HG03280 (cell line): ENCODE results near the gene RCE1.
"Not testable (repeated sequence)": the region's sequence is repeated elsewhere in the genome, so short reads cannot be mapped to it uniquely, and the experiment has no call there.

Source experiments
- ATAC-seq: cut with Tn5 transposase; IDR thresholded peaks from one replicate; pipeline ENCODE4 v1.9.1; 2021; ENCODE audit warnings: mild to moderate bottlenecking, moderate library complexity; ENCODE audit not compliant: unreplicated experiment

RCE1 gene, protein sequence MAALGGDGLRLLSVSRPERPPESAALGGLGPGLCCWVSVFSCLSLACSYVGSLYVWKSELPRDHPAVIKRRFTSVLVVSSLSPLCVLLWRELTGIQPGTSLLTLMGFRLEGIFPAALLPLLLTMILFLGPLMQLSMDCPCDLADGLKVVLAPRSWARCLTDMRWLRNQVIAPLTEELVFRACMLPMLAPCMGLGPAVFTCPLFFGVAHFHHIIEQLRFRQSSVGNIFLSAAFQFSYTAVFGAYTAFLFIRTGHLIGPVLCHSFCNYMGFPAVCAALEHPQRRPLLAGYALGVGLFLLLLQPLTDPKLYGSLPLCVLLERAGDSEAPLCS

DNA sequence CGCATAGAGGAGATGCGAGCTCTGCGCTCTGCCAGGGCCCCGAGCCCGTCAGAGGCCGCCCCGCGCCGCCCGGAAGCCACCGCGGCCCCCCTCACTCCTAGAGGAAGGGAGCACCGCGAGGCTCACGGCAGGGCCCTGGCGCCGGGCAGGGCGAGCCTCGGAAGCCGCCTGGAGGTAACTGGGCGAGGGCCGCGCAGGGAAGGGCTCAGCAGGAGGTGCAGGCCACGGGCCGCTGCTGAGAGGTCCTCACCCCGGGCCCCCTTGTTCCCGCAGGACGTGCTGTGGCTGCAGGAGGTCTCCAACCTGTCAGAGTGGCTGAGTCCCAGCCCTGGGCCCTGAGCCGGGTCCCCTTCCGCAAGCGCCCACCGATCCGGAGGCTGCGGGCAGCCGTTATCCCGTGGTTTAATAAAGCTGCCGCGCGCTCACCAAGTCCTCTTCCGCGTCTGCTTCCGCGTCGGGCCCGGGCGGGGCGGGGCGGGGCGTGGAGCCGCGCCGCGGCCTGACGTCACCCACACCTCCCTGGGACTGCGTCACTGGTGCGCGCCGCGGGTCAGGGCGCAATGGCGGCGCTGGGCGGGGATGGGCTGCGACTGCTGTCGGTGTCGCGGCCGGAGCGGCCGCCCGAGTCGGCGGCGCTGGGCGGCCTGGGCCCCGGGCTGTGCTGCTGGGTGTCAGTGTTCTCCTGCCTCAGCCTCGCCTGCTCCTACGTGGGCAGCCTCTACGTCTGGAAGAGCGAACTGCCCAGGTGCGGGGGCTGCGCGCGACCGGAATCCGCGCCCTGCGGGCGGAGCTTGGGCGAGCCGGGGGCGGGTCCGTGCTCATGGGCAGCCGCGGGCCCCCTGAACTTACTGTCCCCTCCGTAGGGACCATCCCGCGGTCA, at the start of gene RCE1:
Gene RCE1 (plus strand): TSS at position 546 of the 880 bp plus-strand sequence. CDS start 15 bp downstream, at position 561.
- peak; percentile 88 for ATAC-seq

DNA sequence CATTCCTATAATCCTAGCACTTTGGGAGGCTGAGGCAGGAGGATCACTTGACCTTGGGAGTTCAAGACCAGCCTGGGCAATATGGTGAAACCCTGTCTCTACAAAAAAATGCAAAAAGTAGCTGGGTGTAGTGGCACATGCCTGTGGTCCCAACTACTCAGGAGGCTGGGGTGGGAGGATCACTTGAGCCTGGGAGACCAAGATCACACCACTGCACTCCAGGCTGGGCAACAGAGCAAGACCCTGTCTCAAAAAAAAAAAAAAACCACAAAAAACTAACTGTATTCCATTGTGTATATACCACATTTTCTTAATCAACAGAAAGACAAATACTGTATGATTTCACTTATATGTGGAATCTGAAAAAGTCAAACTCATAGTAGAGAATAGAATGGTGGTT, 43.4 kb upstream of the RCE1 start:
- not testable (repeated sequence) for ATAC-seq

DNA sequence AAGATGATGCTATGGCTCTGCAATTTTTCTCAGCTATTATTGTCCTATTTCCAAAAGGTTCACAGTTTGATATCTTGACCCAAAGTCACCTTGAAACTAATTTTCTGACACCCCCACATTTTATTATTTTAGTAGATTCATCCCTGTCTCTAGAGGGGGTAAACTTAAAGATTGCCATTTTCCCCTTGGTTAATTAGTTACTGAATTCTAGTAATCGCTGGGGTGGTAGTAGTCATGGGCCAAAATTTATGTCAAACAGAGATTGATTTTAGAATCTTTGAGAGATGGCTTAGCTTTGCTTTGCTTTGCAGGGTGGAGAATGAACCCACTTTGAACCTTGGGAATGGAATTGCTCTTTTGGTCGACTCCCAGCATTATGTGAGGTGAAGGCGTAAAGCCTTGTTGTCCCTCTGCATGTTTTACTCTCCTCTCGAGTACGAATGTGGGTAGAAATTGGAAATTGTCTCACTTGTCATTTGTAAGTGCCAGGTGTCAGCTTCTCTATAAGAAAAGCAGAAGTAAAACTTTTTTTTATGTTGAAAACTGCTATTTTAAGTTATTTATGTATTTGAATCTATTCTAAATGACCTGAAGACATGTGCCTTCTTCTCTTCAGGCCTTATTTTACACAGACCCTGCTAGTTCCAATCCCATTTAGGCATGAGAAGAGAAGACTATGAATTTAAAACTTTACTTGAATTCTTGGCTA, 42.4 kb upstream of the RCE1 start:
- ATAC-seq: no peak

DNA sequence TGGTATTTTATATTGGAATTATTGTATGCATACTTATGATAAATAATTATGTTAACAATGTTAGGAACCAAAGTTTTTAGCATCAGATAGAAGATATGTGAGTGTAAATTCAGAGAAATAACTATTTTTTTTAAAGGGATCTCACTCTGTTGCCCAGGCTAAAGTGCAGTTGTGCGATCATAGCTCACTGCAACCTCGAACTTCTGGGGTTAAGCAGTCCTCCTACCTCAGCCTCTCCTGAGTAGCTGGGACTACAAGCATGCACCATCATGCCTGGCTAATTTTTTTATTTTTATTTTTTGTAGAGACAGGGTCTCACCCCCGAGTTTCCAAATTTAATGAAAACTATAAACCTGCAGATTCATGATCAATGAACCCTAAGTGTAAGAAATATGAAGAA, 33.6 kb upstream of the RCE1 start:
- ATAC-seq: no peak

DNA sequence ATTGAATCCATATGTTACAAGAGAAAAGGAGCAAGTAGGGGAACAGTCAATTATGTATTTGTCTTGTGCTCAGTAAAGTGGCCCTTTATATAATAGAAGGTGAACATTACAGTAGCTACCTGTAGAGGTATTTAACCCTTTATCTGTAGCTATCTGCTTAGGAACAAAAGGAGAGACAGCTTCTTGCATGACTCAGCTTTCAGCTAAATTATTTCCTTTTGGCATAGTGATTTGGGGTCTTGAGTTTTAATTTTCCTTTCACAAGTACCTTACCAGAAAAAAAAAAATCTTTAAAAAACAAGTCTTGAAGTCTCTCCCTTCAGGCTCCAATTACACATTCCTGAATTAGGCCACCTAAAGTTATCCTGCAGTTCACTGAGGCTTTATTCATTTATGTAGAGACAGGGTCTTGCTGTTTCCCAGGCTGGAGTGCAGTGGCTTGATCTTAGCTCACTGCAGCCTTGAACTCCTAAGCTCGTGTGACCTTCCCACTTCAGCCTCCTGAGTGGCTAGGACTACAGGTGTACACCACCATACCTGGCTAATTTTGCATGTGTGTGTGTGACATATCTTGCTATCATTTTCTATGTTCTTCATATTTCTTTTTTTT, 32.6 kb upstream of the RCE1 start:
- no peak for ATAC-seq

DNA sequence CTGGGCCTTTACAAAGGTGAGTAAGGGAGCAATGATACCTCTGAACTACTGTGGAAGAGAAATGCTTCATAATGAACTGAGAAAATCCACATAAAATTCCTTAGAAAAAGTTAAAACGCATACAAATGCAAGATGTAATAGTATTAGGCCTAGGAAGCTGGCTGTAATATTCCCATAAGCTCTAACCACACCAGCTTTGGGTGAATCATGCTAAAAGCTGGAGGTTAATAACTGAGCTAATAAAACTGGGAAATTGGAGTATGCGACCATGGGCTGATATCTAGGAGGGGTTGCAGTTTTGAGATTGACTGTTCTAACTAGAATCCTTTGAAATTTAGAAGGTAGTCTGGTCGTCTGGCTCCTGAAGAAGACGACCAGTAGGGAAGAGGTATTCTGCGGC, 28.6 kb upstream of the RCE1 start:
- no peak for ATAC-seq

DNA sequence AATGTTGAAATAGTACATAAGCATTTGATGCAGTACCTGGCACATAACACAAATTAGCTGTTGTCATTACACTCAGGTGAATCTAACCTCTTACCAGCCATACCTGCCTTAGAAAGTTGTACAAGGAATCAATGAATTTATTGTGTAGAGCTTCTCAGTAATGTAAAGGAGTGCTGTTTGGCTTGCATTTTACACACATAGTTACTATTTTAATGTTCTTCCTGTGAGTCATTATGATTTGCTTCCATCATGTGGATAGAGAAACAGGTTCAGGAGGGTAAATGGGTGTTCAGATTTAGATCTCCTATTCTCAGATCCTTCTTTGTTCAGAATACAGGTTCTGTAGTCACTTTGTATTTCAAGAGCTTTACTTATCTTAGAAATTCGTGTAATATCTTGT, 27.6 kb upstream of the RCE1 start:
- ATAC-seq: no peak

DNA sequence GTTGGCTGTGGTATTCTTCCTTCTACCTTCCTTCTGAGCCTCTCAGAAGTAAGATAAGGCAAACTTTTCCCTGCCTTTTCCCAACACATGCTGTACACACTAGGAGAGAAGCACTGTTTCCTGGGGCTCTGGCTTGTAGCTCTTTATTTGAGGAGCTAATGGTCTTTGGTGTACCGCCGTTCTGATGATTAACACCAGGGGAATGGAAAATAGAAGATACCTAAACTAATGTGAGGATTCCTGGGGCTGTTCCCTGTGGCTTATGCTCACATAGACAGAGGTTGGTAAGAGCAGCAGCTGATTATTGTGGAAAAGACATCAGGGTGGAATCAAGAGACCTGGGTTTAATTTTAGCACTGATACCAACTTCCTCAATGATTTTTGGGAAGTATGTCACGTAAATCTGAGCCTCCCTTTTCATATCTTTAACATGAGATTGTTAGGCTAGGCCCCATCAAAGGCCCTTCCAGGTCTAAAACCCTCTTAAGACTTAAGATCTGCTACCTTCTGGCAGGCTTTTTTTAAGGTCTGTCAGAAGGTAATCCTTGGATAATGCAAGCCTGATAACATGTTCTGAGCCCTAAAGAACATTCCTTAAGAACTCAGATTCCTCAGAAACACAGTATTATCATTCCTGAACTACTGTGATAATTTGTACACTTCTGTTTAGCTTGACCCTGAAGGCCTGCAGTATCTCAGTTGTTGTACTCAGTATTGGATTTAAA, 24.8 kb upstream of the RCE1 start:
- ATAC-seq: no peak

DNA sequence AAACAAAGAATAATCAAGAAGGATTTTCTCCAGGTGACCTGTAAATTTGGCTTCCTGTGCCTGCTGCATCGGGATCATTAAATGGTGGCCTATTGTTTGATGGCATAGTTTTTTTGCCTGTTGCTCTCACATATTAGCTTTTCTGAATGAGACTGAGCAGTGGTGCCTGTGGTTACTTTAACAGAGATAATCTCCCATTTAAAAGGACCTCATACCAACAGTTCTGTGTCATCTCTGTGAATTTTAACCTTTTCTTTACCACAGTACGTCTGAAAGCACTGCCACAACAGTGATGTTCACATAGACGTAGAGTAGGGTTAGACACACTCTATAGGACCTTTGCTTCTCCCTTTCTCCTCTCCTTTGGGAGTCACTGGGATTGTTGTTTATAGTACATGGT, 22.9 kb upstream of the RCE1 start:
- no peak for ATAC-seq

DNA sequence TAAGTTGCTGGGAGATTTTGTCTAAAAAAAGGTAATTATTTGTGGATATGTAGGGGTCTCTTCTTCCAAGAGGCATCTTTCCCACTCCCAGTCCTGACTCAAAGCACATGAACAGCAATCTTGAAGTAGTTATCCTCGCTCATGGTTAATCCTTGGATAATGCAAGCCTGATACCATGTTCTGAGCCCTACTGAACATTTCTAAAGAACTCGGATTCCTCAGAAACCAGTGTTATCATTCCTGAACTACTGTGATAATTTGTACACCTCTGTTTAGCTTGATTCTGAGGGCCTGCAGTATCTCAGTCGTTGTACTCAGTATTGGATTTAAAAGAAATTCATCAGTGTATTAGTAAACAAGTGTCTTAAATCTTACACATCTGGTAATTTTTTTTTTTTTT, 22.3 kb upstream of the RCE1 start:
- no peak for ATAC-seq

DNA sequence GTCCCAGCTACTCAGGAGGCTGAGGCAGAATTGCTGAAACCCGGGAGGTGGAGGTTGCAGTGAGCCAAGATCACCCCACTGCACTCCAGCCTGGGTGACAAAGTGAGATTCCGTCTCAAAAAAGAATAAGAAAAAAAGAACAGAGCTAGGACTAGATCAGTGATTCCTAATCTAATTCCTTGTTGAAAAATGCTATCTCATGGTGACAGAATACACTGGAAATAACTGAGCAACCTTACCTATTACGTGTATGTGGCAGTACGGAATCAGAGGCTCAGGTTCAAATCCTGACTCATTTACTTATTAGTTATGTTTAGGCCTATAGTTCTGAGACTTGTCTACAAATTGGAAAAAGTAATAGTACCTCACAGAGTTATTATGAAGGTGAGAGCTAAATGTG, 19.5 kb upstream of the RCE1 start:
- ATAC-seq: no peak

DNA sequence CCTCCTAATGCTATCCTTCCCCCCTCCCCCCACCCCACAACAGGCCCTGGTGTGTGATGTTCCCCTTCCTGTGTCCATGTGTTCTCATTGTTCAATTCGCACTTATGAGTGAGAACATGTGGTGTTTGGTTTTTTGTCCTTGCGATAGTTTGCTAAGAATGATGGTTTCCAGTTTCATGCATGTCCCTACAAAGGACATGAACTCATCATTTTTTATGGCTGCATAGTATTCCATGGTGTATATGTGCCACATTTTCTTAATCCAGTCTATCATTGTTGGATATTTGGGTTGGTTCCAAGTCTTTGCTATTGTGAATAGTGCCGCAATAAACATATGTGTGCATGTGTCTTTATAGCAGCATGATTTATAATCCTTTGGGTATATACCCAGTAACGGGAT, 18.7 kb upstream of the RCE1 start:
- not testable (repeated sequence) for ATAC-seq

DNA sequence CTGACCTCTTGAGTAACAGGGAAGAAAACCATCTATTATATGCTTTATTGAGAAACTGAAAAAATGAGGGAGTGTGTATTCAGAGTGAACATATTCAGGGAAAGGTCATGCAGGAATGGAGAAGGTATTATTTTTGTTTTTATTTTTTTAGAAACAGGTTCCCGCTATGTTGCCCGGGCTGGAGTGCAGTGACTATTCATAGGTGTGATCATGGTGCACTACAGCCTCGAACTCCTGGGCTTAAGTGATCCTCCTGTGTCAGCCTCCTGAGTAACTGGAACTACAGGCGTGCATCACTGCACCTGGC, 8.7 kb upstream of the RCE1 start:
- ATAC-seq: no peak

DNA sequence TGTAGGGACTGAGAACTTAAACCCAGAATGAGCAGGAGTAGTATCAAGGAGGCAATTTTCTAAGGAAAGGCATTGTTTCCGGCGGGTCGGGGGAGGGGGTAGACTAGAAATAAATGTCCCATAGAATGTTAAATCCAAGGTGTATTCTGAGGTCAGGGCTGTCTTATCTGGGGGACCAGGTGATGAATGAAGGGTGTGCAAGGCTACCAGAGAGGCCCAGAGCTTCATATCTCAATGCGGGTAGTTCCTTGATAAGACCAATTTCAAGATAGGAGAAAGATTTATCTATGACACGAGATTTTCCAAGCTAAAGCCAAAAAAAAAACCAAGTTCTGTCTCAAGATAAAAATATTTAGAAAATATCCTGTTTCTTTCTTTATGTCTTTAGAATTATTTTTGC, 8.3 kb upstream of the RCE1 start:
- no peak for ATAC-seq

DNA sequence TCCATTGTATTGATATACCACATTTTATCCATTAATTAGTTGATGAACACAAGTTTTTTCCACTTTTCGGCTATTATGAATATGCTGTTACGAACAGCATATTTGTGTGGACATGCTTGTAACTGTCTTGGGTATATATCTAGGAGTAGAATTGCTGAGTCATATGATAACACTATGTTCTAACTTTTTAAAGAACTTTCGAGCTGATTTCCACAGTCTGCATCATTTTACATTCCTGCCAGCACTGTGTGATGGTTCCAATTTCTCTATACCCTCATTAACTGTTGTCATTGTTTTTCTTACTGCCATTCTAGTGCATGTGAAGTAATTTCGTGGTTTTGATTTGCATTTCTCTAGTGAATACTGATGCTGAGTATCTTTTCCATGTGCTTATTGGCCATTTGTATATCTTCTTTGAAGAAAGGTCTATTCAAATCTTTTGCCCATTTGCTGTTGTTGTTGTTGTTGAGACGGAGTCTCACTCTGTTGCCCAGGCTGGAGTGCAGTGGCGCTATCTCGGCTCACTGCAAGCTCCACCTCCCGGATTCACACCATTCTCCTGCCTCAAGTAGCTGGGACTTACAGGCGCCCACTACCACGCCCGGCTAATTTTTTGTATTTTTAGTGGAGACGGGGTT, 7.4 kb upstream of the RCE1 start:
- ATAC-seq: no peak

DNA sequence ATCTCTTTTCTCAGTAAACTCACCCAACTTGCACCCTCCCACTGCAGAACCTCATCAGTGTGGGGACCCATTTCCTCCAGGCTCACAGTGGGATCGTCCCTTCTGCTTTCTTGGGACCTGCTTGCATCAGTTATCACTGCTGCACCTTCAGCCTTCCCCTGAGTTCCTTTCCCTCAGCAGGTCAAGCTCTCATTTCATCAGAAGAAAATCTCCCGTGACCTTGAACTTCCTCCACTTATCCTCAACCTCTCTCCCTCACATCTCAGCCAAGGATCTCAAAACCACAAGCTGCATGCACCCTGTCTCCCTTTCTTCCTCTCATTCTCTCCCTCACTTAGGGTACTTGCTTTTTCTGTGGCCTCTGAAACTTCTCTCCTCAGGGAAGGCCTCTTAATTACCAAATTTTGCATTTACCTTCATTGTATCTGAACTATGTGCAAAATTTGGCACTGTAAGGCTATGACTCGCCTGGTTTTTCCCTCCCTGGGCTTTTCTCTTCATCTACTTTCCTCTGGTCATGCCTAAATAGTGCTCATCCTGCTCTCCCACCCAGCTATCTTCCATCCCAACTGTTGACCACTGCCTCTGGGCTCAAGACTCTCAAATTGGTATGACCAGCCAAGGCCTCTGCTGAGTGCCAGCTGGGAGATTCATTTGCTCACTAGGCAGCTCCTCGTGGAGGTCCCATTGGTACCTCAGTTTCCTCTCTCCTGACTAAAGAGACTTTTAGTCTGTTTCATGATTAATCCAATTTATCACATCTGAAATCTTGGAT, 2.7 kb upstream of the RCE1 start:
- no peak for ATAC-seq

DNA sequence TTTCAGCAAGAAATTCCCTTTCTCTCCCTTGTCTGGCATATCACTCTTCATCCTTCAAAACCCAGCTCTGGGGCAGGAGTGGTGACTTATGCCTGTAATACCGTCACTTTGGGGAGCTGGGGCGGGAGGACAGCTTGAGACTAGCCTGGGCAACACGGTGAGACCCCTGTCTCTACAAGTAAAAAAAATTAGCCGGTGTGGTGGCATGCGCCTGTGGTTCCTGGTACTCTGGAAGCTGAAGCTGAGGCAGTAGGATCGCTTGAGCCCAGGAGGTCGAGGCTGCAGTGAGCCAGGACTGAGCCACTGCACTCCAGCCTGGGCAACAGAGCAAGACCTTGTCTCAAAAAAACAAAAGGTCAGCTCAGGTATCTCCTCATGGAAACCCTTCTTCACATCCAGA, 1.4 kb upstream of the RCE1 start:
- no peak for ATAC-seq

DNA sequence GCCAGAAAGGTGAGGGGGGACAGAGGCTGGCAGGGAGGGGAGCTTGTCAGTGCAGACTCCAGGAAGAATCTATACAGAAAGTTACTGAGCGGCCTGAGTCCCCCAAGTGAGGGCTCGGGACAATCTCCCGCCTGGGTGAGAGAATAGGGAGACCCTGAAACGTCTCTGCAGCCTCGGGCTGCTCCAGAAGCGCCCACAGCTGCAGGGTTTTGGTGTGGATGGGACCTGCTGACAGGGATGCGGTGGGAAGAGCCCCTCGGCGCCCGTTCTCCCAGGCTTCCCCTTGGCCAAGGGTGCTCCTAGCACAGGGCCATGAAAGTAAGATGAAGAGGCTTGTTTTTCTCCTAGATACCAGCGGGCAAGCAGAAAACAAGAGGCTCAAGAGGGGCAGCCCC, 743 bp upstream of the RCE1 start:
- ATAC-seq: no peak

DNA sequence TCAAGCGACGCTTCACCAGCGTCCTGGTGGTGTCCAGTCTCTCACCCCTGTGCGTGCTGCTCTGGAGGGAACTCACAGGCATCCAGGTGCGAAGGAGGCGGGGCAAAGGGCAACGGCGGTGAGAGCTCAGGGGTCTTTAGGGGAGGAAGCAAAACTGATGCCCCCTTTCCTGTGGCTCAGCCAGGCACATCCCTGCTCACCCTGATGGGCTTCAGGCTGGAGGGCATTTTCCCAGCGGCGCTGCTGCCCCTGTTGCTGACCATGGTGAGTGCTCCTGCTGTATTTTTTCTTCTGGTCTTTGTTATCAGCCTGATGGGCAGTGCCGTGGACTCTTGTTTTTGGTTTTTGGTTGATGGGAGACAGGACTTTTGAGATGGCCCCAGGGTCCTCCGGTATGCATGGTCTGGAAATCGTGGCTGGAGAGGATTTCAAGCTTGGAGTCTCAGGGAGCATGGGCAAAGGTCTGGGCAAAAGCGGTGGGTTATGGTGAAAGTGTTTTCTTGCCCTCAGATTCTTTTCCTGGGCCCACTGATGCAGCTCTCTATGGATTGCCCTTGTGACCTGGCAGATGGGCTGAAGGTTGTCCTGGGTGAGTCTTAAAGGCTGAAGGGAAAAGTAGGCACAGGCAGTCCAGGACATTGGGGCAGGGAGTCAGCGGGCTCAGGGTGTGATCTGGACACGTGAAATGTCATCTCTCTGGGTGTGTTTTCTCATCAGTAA, 695 bp downstream of the RCE1 start:
- no peak for ATAC-seq
